ACHN (cell line): ENCODE measurements around the gene ASPG.

ENCODE experiments used
- DNase-seq: peaks from one replicate; pipeline ENCODE4 v3.0.0-alpha.2; 2015
- in situ Hi-C: cut with HindIII; loops from 2 replicates; pipeline ENCODE4 v1.10.0; 2017; ENCODE audit warnings: low sequenced_read_pairs, low pct_ligation_motif_present, low pct_unique_long_range_greater_than_20kb

The ASPG gene

GRCh38 chr14:104140213-104140462 lies 54.6 kb downstream of the ASPG start:
- DNase-seq = no peak
- in situ Hi-C loops = no loop called here

GRCh38 chr14:104140463-104141331 lies 55.2 kb downstream of the ASPG start:
- DNase-seq = no peak
- in situ Hi-C loops = no loop called here

- in situ Hi-C loops = no loop called here
- no peak for DNase-seq
Observed at GRCh38 chr14:104141621-104142091, 56.2 kb downstream of the ASPG start.

GRCh38 chr14:104142136-104142945 lies 56.8 kb downstream of the ASPG start:
- in situ Hi-C loops = no loop called here
- no peak for DNase-seq

GRCh38 chr14:104142946-104143470 lies 57.5 kb downstream of the ASPG start:
- in situ Hi-C loops = no loop called here
- no peak for DNase-seq

GRCh38 chr14:104143521-104144452 lies 58.3 kb downstream of the ASPG start:
- in situ Hi-C loops = no loop called here

GRCh38 chr14:104144453-104144790 lies 58.9 kb downstream of the ASPG start:
- in situ Hi-C loops = no loop called here
- no peak for DNase-seq

More at GRCh38 chr14:104143521-104144452, 58.3 kb downstream of the ASPG start:
- DNase-seq = no peak

GRCh38 chr14:104144911-104145825 lies 59.7 kb downstream of the ASPG start:
- DNase-seq = no peak
- in situ Hi-C loops = no loop called here

- no peak for DNase-seq
- in situ Hi-C loops = no loop called here
Observed at GRCh38 chr14:104145826-104146601, 60.5 kb downstream of the ASPG start.

- no peak for DNase-seq
- in situ Hi-C loops = no loop called here
Observed at GRCh38 chr14:104146651-104147345, 61.3 kb downstream of the ASPG start.

- in situ Hi-C loops = no loop called here
Observed at GRCh38 chr14:104147346-104148125, 62.0 kb downstream of the ASPG start.

GRCh38 chr14:104148433-104149277 lies 63.2 kb downstream of the ASPG start:
- in situ Hi-C loops = no loop called here
- DNase-seq = no peak

More at GRCh38 chr14:104147346-104148125, 62.0 kb downstream of the ASPG start:
- DNase-seq = no peak

GRCh38 chr14:104149278-104149595 lies 63.7 kb downstream of the ASPG start:
- DNase-seq = no peak
- in situ Hi-C loops = no loop called here

GRCh38 chr14:104149617-104150135 lies 64.2 kb downstream of the ASPG start:
- no peak for DNase-seq
- in situ Hi-C loops = no loop called here
